Measurements from ENCODE around the gene PCGF6. TPM values are rescaled to one million over a fixed set of nuclear protein-coding genes. Genes with fewer than 3 reads are reported as not detected.

PCGF6 gene
- total RNA-seq, 1 donor from 2014 or later = 22.4 TPM

DNA sequence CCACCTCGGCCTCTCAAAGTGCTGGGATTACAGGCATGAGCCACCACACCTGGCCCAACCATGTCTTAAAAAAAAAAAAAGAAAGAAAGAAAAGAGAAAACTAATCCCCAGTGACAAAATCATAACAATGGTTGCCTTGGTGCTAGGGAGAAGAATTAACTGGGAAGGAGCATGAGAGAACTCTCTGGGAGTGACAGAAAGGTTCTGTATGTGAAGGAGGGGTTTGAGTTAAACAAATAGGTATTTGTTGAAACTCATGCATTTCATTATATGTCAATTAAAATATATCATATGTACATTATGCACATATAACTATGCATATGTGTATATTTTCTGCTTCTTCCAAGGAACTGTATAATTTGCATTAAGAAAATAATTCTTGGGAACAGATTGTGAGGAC is 40.7 kb downstream of the PCGF6 start:
- no peak overlapping the region for H3K4me3 ChIP-seq (ENCODE audit: low read depth, low read length)
- TF ChIP-seq, protein P1, sequence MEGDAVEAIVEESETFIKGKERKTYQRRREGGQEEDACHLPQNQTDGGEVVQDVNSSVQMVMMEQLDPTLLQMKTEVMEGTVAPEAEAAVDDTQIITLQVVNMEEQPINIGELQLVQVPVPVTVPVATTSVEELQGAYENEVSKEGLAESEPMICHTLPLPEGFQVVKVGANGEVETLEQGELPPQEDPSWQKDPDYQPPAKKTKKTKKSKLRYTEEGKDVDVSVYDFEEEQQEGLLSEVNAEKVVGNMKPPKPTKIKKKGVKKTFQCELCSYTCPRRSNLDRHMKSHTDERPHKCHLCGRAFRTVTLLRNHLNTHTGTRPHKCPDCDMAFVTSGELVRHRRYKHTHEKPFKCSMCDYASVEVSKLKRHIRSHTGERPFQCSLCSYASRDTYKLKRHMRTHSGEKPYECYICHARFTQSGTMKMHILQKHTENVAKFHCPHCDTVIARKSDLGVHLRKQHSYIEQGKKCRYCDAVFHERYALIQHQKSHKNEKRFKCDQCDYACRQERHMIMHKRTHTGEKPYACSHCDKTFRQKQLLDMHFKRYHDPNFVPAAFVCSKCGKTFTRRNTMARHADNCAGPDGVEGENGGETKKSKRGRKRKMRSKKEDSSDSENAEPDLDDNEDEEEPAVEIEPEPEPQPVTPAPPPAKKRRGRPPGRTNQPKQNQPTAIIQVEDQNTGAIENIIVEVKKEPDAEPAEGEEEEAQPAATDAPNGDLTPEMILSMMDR (conservative IDR thresholded peaks at IDR 0.05; ENCODE audit: low read depth, low read length) = no peak
- no peak for DNase-seq (ENCODE audit: low read depth)

DNA sequence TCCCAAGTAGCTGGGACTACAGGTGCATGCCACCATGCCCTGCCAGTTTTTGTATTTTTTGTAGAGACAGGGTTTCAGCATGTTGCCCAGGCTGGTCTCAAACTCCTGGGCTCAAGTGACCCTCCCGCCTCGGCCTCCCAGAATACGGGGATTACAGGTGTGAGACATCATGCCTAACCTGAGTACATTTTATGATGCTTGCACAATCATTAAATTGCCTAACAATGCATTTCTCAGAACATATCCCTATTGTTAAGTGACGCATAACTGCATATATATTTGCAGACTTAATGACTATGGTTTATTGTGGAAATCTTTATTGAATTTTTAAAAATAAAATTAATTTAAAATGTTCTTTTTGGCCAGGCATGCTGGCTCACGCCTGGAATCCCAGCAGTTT is 43.3 kb downstream of the PCGF6 start:
- TF ChIP-seq, protein P1 (conservative IDR thresholded peaks at IDR 0.05; ENCODE audit: low read depth, low read length) = no peak
- DNase-seq (ENCODE audit: low read depth) = no peak
- H3K4me3 ChIP-seq (ENCODE audit: low read depth, low read length) = no peak overlapping the region

DNA sequence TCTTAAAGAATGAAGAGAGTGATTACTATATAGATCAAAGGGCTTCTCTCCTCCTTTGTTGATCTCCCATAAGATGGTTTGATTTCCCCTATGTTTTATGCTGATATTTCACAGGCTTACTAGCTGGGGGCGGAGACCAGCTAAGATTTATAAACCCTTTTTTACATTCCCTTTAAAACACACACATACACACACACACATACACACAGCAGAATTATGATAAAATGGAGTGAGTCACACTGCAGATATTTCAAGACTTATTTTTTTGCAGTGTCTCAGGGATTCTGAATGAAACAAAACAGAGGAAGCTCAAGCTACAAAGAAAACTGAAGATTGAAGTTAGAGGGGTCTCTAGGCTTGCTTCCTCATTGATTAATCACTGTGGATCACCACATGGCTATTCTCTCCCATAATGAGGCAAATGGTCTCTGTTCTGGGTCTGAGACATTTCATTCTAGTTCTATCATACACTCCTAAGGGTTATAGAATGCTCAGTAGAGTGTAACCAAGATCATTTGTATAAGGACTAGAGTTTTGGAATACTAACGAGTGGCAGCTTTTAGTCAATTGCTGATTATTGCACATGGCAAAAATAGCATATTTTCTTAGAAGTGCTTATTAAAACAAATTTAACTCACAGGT is 55.4 kb downstream of the PCGF6 start:
- DNase-seq (ENCODE audit: low read depth) = no peak
- TF ChIP-seq, protein P1 (conservative IDR thresholded peaks at IDR 0.05; ENCODE audit: low read depth, low read length) = no peak
- no peak overlapping the region for H3K4me3 ChIP-seq (ENCODE audit: low read depth, low read length)

DNA sequence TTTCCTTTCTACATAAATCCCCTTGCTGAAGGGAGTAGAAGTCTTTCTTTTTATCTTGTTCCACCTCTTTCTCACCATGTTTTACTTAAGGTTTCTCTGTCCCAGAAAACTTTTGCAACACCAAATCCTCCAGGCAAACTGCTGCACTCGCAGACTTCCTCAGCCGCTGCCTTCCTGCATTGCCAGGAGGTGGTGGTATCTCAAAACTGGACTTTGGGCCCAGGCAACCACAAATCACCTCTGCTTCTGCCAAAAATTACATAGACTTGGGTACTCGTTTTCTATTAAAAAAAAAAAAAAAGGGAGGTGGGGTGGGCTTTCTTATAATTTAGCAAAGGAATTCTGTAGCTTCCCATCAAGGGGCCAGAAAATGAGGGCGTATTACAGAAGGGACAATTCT is 59.4 kb downstream of the PCGF6 start:
- TF ChIP-seq, protein P1 (conservative IDR thresholded peaks at IDR 0.05; ENCODE audit: low read depth, low read length) = no peak
- H3K4me3 ChIP-seq (ENCODE audit: low read depth, low read length) = no peak overlapping the region
- no peak for DNase-seq (ENCODE audit: low read depth)

DNA sequence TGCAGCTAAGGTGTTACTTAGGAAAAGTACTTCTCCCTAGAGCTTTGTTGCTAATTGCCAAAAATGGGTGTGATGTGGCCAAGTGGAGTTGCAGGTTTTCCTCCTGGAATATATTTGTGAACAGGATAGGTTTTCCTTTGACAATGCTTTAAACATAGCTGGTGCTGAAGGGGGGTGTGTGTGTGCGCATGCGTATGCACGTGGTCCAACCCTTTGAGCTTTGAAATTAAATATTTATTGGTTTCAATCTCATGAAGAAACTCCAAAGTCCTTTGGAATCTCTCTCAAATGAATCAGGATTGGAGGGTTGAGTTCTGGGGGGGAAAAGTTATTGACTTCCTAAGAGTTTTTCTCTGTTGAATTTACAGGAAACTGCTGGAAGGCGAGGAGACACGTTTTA is 62.9 kb downstream of the PCGF6 start:
- no peak for DNase-seq (ENCODE audit: low read depth)

DNA sequence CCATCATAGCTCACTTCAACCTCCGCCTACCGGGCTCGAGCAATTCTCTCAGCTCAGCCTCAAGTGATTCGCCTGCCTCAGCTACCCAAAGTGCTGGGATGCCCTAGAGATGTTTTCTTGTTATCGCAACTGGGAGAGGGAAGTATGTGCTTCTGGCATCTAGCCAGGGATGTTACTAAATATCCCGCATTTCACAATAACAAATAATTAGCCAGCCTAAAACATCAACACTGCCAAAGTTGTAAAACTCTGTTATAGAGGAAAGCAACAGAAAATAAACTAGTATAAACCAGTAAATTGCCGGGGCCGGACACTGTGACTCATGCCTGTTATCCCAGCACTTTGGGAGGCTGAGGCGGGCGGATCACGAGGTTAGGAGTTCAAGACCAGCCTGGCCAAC is 66.8 kb downstream of the PCGF6 start:
- TF ChIP-seq, protein P1 (conservative IDR thresholded peaks at IDR 0.05; ENCODE audit: low read depth, low read length) = no peak
- peak; percentile 72 for DNase-seq (ENCODE audit: low read depth)
- no peak overlapping the region for H3K4me3 ChIP-seq (ENCODE audit: low read depth, low read length)

More for the DNA sequence above, 62.9 kb downstream of the PCGF6 start:
- H3K4me3 ChIP-seq (ENCODE audit: low read depth, low read length) = no peak overlapping the region
- TF ChIP-seq, protein P1 (conservative IDR thresholded peaks at IDR 0.05; ENCODE audit: low read depth, low read length) = no peak

DNA sequence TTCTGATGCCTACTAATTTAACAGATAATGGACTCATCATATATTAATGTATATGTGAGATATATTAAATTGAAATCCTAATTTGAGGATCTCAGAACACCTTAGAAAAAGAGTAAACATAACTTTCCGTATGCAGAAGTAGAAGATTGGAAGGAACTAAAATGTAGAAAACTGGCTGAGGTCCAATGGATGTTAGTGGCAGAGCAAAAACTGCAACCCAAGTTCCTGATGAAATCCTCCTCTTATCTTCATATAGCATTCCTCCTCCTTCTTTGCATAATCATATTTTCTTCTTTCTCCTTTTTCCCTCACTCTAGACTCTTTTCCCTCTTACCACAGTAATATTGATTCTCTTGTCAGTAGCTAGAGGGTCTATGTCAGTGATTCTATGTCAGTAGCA is 68.0 kb downstream of the PCGF6 start:
- TF ChIP-seq, protein P1 (conservative IDR thresholded peaks at IDR 0.05; ENCODE audit: low read depth, low read length) = no peak
- no peak for DNase-seq (ENCODE audit: low read depth)
- H3K4me3 ChIP-seq (ENCODE audit: low read depth, low read length) = no peak overlapping the region
